Smooth muscle cell (in vitro differentiated cells): Measurements from ENCODE around the gene PLEKHD1. TPM values are rescaled to one million over a fixed set of nuclear protein-coding genes. Genes with fewer than 3 reads are reported as not detected.

Experiments
- DNase-seq: peaks from one replicate; lab custom pipeline; 2025; ENCODE audit not compliant: unreplicated experiment; lab: John Stamatoyannopoulos, UW
- H2AFZ ChIP-seq: fragments of 200-600 bp; sonication (generic); 2 replicates; pipeline ENCODE4 v1.6.0; 2016; ENCODE audit warnings: antibody characterized with exemption, low read depth, mild to moderate bottlenecking
- H3F3A ChIP-seq: fragments of 200-600 bp; sonication (generic); 2 replicates; pipeline ENCODE4 v1.6.0; 2017; ENCODE audit warnings: antibody characterized with exemption, low read depth
- H3K27ac ChIP-seq: fragments of 200-600 bp; sonication (generic); 2 replicates; pipeline ENCODE4 v1.5.1; 2016; ENCODE audit warnings: low read depth, mild to moderate bottlenecking
- H3K27me3 ChIP-seq: fragments of 200-600 bp; sonication (generic); 2 replicates; pipeline ENCODE4 v1.6.1; 2016; ENCODE audit warnings: low read depth, mild to moderate bottlenecking
- H3K36me3 ChIP-seq: fragments of 200-600 bp; sonication (generic); 2 replicates; pipeline ENCODE4 v1.5.1; 2016; ENCODE audit warnings: low read depth
- H3K4me1 ChIP-seq: fragments of 200-600 bp; sonication (generic); 2 replicates; pipeline ENCODE4 v1.5.1; 2016; ENCODE audit warnings: low read depth
- H3K4me2 ChIP-seq: fragments of 200-600 bp; sonication (generic); 2 replicates; pipeline ENCODE4 v1.6.0; 2016; ENCODE audit warnings: mild to moderate bottlenecking
- H3K4me3 ChIP-seq: fragments of 200-600 bp; sonication (generic); 2 replicates; pipeline ENCODE4 v1.5.1; 2016; ENCODE audit warnings: mild to moderate bottlenecking
- H3K79me2 ChIP-seq: fragments of 200-600 bp; sonication (generic); 2 replicates; pipeline ENCODE4 v1.6.0; 2016; ENCODE audit warnings: low read depth, mild to moderate bottlenecking
- H3K9ac ChIP-seq: fragments of 200-600 bp; sonication (generic); 2 replicates; pipeline ENCODE4 v1.6.0; 2016; ENCODE audit warnings: low read depth
- H3K9me3 ChIP-seq: fragments of 200-600 bp; sonication (generic); replicated peaks from 2 replicates; pipeline ENCODE4 v1.5.1; 2016; ENCODE audit warnings: low read depth
- H4K20me1 ChIP-seq: fragments of 200-600 bp; sonication (generic); 2 replicates; pipeline ENCODE4 v1.6.0; 2016; ENCODE audit warnings: low read depth
- WGBS: methylation state at CpG from one replicate; pipeline ENCODE4 v1.1.7; 2016; ENCODE audit warnings: low lambda C conversion rate; 5-methylcytosine and 5-hydroxymethylcytosine counted together
- polyA plus RNA-seq: library from polyadenylated mRNA; unstranded; fragments of >200 nt; fragmentation: Nextera tagmentation; extraction: Ambion mirVana; gene quantifications from 2 replicates; pipeline ENCODE4 v1.2.1, GENCODE V29; 2016
- total RNA-seq: library from RNA; depleted of rRNA; stranded (reverse); fragments of >200 nt; gene quantifications from 2 replicates; pipeline ENCODE4 v1.2.3, GENCODE V29; 2014
- TF ChIP-seq, protein P1 (sequence below): fragments of 200-600 bp; sonication (generic); IDR thresholded peaks from 2 replicates; pipeline ENCODE4 v1.5.1; 2017; ENCODE audit warnings: borderline replicate concordance, mild to moderate bottlenecking, antibody characterized with exemption; ENCODE audit not compliant: insufficient read depth, poor library complexity, severe bottlenecking

PLEKHD1 gene
- total and polyA plus RNA-seq, 2 experiments from 2014 or later: 0.03 TPM; not detected in 1

DNA sequence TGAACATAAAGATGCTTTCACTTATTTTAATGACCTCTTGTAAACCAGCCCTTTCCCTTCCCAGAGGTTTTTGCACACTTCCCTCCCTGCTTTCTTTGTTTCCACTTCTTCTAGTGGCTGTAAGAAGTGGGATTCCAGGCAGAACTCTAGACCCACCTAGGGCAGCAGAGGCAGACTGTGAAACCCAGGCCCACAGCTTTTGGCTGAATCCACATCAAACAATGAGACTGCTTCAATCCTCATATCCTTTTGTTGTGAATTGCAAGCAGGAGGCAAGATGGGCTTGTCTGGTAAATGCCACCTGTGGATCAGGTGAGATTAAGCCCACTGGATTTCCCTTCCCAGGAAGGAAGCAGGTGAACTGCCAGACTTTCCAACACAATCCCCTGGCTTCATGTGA, 77.4 kb downstream of the PLEKHD1 start:
- Histone ChIP-seq H3K4me3 (no peak overlapping the region), H3K4me1 (peaks cover 7% of the 10 kb centered on the region), H3K36me3 (no peaks in the 10 kb centered on the region), H3F3A (no peaks in the 10 kb centered on the region), H3K27me3 (peaks cover 67% of the 10 kb centered on the region), H2AFZ (no peak overlapping the region), H3K9me3 (no peaks in the 10 kb centered on the region), H3K9ac (no peak overlapping the region), H3K79me2 (no peaks in the 10 kb centered on the region), H3K4me2 (no peak overlapping the region), H3K27ac (no peak overlapping the region), H4K20me1 (no peaks in the 10 kb centered on the region)
- DNase-seq: no peak
- TF ChIP-seq, protein P1, sequence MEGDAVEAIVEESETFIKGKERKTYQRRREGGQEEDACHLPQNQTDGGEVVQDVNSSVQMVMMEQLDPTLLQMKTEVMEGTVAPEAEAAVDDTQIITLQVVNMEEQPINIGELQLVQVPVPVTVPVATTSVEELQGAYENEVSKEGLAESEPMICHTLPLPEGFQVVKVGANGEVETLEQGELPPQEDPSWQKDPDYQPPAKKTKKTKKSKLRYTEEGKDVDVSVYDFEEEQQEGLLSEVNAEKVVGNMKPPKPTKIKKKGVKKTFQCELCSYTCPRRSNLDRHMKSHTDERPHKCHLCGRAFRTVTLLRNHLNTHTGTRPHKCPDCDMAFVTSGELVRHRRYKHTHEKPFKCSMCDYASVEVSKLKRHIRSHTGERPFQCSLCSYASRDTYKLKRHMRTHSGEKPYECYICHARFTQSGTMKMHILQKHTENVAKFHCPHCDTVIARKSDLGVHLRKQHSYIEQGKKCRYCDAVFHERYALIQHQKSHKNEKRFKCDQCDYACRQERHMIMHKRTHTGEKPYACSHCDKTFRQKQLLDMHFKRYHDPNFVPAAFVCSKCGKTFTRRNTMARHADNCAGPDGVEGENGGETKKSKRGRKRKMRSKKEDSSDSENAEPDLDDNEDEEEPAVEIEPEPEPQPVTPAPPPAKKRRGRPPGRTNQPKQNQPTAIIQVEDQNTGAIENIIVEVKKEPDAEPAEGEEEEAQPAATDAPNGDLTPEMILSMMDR: no peak

GRCh38 chr14:69567563-69567962, 83.0 kb downstream of the PLEKHD1 start:
- no peak overlapping the region for H3K27ac ChIP-seq
- no peaks in the 10 kb centered on the region for H3K79me2 ChIP-seq
- no peak overlapping the region for H3K4me3 ChIP-seq
- H2AFZ ChIP-seq: no peak overlapping the region
- H3K9me3 ChIP-seq: no peaks in the 10 kb centered on the region
- no peaks in the 10 kb centered on the region for H4K20me1 ChIP-seq
- no peaks in the 10 kb centered on the region for H3F3A ChIP-seq
- no peak for DNase-seq
- no peaks in the 10 kb centered on the region for H3K36me3 ChIP-seq
- no peak overlapping the region for H3K4me2 ChIP-seq
- no peak overlapping the region for H3K9ac ChIP-seq
- peaks cover 97% of the 10 kb centered on the region for H3K27me3 ChIP-seq
- WGBS: 90% methylated on average over 5 of the region's 5 CpGs
- TF ChIP-seq, protein P1: no peak
- no peaks in the 10 kb centered on the region for H3K4me1 ChIP-seq

GRCh38 chr14:69569859-69570258, 85.3 kb downstream of the PLEKHD1 start:
- WGBS: 73% methylated on average over 2 of the region's 2 CpGs

GRCh38 chr14:69570836-69571330, 86.4 kb downstream of the PLEKHD1 start:
- H3K79me2 ChIP-seq: no peaks in the 10 kb centered on the region
- TF ChIP-seq, protein P1: no peak
- H3K27ac ChIP-seq: no peak overlapping the region
- H3K36me3 ChIP-seq: no peaks in the 10 kb centered on the region
- no peaks in the 10 kb centered on the region for H3K9me3 ChIP-seq
- 91% methylated on average over 7 of the region's 7 CpGs for WGBS
- no peak overlapping the region for H3K4me2 ChIP-seq
- no peaks in the 10 kb centered on the region for H3F3A ChIP-seq
- H3K9ac ChIP-seq: no peak overlapping the region
- DNase-seq: no peak
- peaks cover 97% of the 10 kb centered on the region for H3K27me3 ChIP-seq
- H3K4me3 ChIP-seq: no peak overlapping the region
- H2AFZ ChIP-seq: no peak overlapping the region
- H3K4me1 ChIP-seq: no peaks in the 10 kb centered on the region
- H4K20me1 ChIP-seq: no peaks in the 10 kb centered on the region

More at GRCh38 chr14:69569859-69570258, 85.3 kb downstream of the PLEKHD1 start:
- H4K20me1 ChIP-seq: no peaks in the 10 kb centered on the region
- no peak overlapping the region for H3K9ac ChIP-seq
- H3K4me3 ChIP-seq: no peak overlapping the region
- no peak for DNase-seq
- H3K79me2 ChIP-seq: no peaks in the 10 kb centered on the region
- no peaks in the 10 kb centered on the region for H3K36me3 ChIP-seq
- H2AFZ ChIP-seq: no peak overlapping the region
- H3K4me2 ChIP-seq: no peak overlapping the region
- TF ChIP-seq, protein P1: no peak
- H3K4me1 ChIP-seq: no peaks in the 10 kb centered on the region
- H3K27me3 ChIP-seq: peaks cover 98% of the 10 kb centered on the region
- H3F3A ChIP-seq: no peaks in the 10 kb centered on the region
- H3K27ac ChIP-seq: no peak overlapping the region
- no peaks in the 10 kb centered on the region for H3K9me3 ChIP-seq
